ENCODE measurements around the gene KIF11.

The KIF11 gene

GRCh38 chr10:92664322-92664721 lies 71.4 kb downstream of the KIF11 start:
- in situ Hi-C loops (cut with MboI; ENCODE audit: low pct_unique_long_range_greater_than_20kb, low sequenced_read_pairs, unreplicated experiment), result no loop called here
- DNase-seq (ENCODE audit: low spot score), result no peak
- TF ChIP-seq CTCF (IDR thresholded peaks at IDR 0.05; ENCODE audit: extremely low read depth, insufficient read depth, missing control alignments), result no peak

- DNase-seq (ENCODE audit: low spot score), result no peak
- TF ChIP-seq CTCF (IDR thresholded peaks at IDR 0.05; ENCODE audit: extremely low read depth, insufficient read depth, missing control alignments), result no peak
- in situ Hi-C loops (cut with MboI; ENCODE audit: low pct_unique_long_range_greater_than_20kb, low sequenced_read_pairs, unreplicated experiment), result no loop called here
Measured at GRCh38 chr10:92667078-92667477, 74.1 kb downstream of the KIF11 start.

GRCh38 chr10:92677708-92678107 lies 84.8 kb downstream of the KIF11 start:
- no peak for TF ChIP-seq CTCF (IDR thresholded peaks at IDR 0.05; ENCODE audit: extremely low read depth, insufficient read depth, missing control alignments)
- DNase-seq (ENCODE audit: low spot score), result no peak
- in situ Hi-C loops (cut with MboI; ENCODE audit: low pct_unique_long_range_greater_than_20kb, low sequenced_read_pairs, unreplicated experiment), result no loop called here

- in situ Hi-C loops (cut with MboI; ENCODE audit: low pct_unique_long_range_greater_than_20kb, low sequenced_read_pairs, unreplicated experiment), result no loop called here
- no peak for TF ChIP-seq CTCF (IDR thresholded peaks at IDR 0.05; ENCODE audit: extremely low read depth, insufficient read depth, missing control alignments)
- DNase-seq (ENCODE audit: low spot score), result no peak
Measured at GRCh38 chr10:92678206-92678605, 85.3 kb downstream of the KIF11 start.

GRCh38 chr10:92681306-92681834 lies 88.4 kb downstream of the KIF11 start:
- in situ Hi-C loops (cut with MboI; ENCODE audit: low pct_unique_long_range_greater_than_20kb, low sequenced_read_pairs, unreplicated experiment), result no loop called here
- no peak for TF ChIP-seq CTCF (IDR thresholded peaks at IDR 0.05; ENCODE audit: extremely low read depth, insufficient read depth, missing control alignments)
- no peak for DNase-seq (ENCODE audit: low spot score)

- in situ Hi-C loops (cut with MboI; ENCODE audit: low pct_unique_long_range_greater_than_20kb, low sequenced_read_pairs, unreplicated experiment), result no loop called here
- DNase-seq (ENCODE audit: low spot score), result no peak
- TF ChIP-seq CTCF (IDR thresholded peaks at IDR 0.05; ENCODE audit: extremely low read depth, insufficient read depth, missing control alignments), result no peak
Measured at GRCh38 chr10:92688573-92688926, 95.6 kb downstream of the KIF11 start.
